ENCODE measurements around the gene COL4A2.

GRCh38 chr13:110265341-110265681 is 41.8 kb upstream of the COL4A2 start:
- TF ChIP-seq CEBPB (IDR thresholded peaks at IDR 0.05; ENCODE audit: low read depth) (no peak), EZH2 (IDR thresholded peaks at IDR 0.05) (no peak), EGR1 (IDR thresholded peaks at IDR 0.05; ENCODE audit: low read depth) (no peak), ZNF274 (IDR thresholded peaks at IDR 0.05; ENCODE audit: low read depth, low read length) (no peak), CTCF (IDR thresholded peaks at IDR 0.05 in 2 of 3, conservative IDR thresholded peaks at IDR 0.05 in 1 of 3; ENCODE audit: borderline replicate concordance in 1 of 3, insufficient read depth in 1 of 3, low read depth in 2 of 3, low read length in 2 of 3) (no peak), SRF (IDR thresholded peaks at IDR 0.05; ENCODE audit: low read depth) (no peak), MAX (IDR thresholded peaks at IDR 0.05) (no peak), POLR2A (IDR thresholded peaks at IDR 0.05; ENCODE audit: borderline replicate concordance, extremely low read depth, insufficient read depth, insufficient read length) (no peak), FOSL1 (IDR thresholded peaks at IDR 0.05; ENCODE audit: low read depth) (no peak), SIN3A (IDR thresholded peaks at IDR 0.05; ENCODE audit: low read depth) (no peak), YY1 (IDR thresholded peaks at IDR 0.05; ENCODE audit: extremely low read depth, insufficient replicate concordance, low read depth, low read length) (no peak), POLR2AphosphoS5 (IDR thresholded peaks at IDR 0.05; ENCODE audit: low read depth, low read length) (no peak)
